ENCODE results near the gene SLC25A22. TPM values are rescaled to one million over a fixed set of nuclear protein-coding genes. Genes with fewer than 3 reads are reported as not detected.

SLC25A22 gene
- total RNA-seq: 14.7 TPM

DNA sequence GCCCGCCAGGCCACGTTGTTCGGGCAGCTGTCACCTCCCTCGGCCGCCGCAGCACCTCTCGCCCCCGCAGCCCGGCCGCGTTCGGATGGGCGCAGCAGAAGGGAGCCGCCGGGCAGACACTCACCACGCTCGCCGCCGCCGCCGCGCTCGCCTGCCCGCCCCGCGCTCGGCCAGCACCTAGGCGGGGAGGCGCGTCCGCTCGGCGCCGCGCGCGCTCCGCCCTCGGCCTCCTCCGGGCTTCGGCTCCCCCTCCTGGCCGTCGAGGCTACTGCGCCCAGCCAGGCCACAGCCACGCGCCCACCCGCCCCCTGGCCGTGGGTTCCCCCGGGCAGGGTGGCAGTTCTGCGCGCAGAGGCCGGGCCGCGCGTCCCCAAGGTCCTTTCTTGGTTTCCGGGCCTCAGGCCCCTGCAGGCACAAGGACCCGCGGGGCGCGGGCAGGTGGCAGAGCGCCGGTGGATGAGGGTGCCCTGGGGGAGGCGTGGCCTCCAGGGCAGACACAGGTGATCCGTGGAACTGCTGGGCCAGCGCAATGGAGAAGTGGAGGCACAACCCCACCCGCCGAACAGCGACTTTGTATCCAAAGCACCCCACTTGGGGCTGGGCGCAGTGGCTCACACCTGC is at the start of gene SLC25A22:
TSS of gene SLC25A22 (minus strand) at position 189 of the 621 bp plus-strand sequence. CDS start 3,275 bp downstream, outside the sequence.
- peak; percentile 97 to 99 for DNase-seq (ENCODE audit: low spot score in 2 of 2)

GRCh38 chr11:847876-848275 is 49.8 kb upstream of the SLC25A22 start:
- FAIRE-seq: no peak
- no peak for DNase-seq (ENCODE audit: low spot score in 2 of 2)

More for the DNA sequence above, at the start of gene SLC25A22:
- FAIRE-seq: no peak

- FAIRE-seq (no peak), DNase-seq (ENCODE audit: low spot score in 2 of 2) (no peak)
These were observed 48.5 kb upstream of the SLC25A22 start for GRCh38 chr11:846496-847098.

GRCh38 chr11:845872-846495 is 47.9 kb upstream of the SLC25A22 start:
- no peak for DNase-seq (ENCODE audit: low spot score in 2 of 2)
- no peak for FAIRE-seq

- FAIRE-seq (no peak), DNase-seq (ENCODE audit: low spot score in 2 of 2) (peak; percentile 71 to 79)
These were observed 46.9 kb upstream of the SLC25A22 start for GRCh38 chr11:844693-845644.

DNA sequence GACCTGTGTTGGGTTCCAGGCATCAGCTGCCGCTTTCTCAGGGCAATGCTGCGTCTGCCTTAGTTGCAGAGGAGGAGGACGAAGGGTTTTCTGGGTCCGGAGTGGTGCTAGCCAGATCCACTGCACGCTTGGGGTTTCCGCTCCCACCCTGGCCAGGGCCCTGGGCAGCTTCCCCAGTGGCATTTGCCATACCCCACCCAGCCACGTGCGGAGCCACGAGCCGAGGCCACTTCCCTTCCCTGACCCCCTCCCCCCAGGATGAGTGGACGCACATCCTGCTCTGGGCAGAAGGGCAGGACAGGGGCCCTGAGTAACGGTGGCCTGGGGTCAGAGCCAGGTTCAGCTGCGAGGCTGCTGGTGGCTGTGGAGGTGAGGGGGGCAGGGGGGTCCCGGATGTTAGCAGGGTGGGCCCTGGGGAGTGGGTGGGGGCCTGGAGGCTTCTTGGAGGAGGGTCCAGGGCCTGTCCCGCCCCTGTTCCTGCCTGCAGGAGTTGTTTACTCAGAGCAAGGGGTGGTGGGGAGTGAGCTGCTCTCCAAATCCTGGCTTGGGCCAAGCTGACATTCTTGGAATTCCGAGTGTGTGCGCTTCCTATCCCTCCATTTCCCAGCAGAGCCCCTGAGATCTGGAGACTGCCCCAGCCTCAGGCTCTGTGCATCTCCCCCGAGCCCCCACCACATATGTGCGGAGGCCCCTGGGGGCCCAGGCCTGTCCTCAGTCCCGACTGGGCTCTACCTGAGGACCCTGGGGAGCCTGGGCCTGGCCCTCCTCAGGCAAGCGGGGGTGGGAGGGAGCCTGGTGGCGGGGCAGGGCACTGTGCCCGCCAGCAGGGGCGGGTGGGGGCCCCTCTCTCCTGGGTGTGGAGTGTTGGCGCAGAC is 46.0 kb upstream of the SLC25A22 start:
- DNase-seq (ENCODE audit: low spot score in 2 of 2): peak in 1 of 2 donors; percentile 71
- no peak for FAIRE-seq

GRCh38 chr11:843086-843734 is 45.1 kb upstream of the SLC25A22 start:
- DNase-seq (ENCODE audit: low spot score in 2 of 2) (no peak), FAIRE-seq (no peak)

DNA sequence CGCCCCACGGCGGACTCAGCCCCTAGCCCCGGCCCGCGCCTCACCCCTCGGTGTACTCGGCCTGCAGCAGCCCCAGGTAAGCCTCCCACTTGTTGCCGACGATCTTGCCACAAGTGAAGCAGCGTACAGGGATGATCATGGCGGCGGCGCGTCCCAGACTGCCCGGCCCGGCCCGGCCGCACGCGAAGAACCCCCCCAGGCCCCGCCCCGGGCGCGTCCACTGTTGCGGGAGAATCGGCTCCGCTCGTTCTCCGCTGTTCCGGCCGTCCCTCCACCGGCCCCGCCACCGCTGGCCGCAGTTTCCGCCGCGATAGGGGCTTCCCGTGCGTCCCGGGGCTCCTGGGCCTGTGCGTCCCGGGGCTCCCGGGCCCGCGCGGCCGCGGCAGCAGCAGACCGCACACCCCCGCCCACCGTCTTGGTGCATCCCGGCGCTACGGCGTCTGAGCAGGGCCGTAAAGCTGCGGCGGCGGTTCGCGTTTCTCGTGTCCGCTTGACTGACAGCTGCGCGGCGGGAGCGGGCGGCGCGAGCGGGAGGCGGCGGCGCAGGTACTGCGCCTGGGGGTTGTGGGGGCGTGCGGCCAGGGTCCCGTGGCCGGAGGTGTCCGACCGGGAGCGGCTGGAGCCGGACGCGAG is 44.4 kb upstream of the SLC25A22 start, which contains the start of the genes POLR2L and TSPAN4:
TSS of gene POLR2L (minus strand) at position 160 of the 633 bp plus-strand sequence. CDS start at position 139, 21 bp downstream.
TSS of gene TSPAN4 (plus strand) at position 483 of the 633 bp plus-strand sequence. CDS start 7,453 bp downstream, outside the sequence.
- no peak for FAIRE-seq

GRCh38 chr11:841981-842369 is 43.9 kb upstream of the SLC25A22 start:
- FAIRE-seq (no peak), DNase-seq (ENCODE audit: low spot score in 2 of 2) (no peak)

More for the DNA sequence above, 44.4 kb upstream of the SLC25A22 start, which contains the start of the genes POLR2L and TSPAN4:
- DNase-seq (ENCODE audit: low spot score in 2 of 2): peak; percentile 98 to 100

DNA sequence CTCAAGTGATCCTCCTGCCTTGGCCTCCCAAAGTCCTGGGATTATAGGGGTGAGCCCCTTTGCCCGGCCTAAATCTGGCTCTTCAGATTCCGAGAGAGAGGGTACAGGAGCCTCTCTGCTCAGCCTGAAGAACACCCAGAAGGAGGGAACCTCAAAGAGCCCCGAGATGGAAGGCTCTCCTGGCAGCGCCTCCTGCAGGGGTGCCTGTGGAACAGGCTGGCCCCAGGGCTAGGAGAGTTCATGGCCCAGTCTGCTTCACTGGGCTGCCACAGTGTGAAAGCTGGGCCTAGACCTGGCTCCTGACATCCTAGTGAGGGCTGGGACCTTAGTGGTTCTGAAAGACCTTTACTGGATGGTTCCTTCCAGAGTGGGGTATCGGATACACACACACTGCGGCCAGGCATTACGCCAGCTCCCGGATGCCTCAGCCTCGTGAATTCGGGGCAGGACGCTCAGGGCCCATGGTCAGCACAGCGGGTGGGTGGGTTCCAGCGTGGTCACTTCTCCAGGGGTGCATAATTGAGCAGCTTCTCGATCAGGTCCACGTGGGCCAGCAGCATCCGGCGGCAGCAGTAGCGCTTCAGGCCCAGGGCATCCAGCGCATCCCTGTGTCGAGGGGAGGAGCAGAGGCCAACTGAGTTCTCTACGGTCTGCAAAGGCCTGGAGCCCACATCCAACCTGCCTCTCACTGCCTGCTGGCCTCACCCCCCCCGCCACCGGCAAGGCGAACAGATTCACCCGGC is 42.0 kb upstream of the SLC25A22 start:
- no peak for FAIRE-seq

GRCh38 chr11:839280-839623 is 41.2 kb upstream of the SLC25A22 start:
- DNase-seq (ENCODE audit: low spot score in 2 of 2) (no peak), FAIRE-seq (no peak)

More for the DNA sequence above, 42.0 kb upstream of the SLC25A22 start:
- DNase-seq (ENCODE audit: low spot score in 2 of 2): no peak

- FAIRE-seq: no peak
- no peak for DNase-seq (ENCODE audit: low spot score in 2 of 2)
These were observed 40.6 kb upstream of the SLC25A22 start for GRCh38 chr11:838441-839279.

GRCh38 chr11:837990-838307 is 39.9 kb upstream of the SLC25A22 start:
- DNase-seq (ENCODE audit: low spot score in 2 of 2) (no peak), FAIRE-seq (no peak)

GRCh38 chr11:837189-837989 is 39.3 kb upstream of the SLC25A22 start:
- FAIRE-seq: no peak
- no peak for DNase-seq (ENCODE audit: low spot score in 2 of 2)

DNA sequence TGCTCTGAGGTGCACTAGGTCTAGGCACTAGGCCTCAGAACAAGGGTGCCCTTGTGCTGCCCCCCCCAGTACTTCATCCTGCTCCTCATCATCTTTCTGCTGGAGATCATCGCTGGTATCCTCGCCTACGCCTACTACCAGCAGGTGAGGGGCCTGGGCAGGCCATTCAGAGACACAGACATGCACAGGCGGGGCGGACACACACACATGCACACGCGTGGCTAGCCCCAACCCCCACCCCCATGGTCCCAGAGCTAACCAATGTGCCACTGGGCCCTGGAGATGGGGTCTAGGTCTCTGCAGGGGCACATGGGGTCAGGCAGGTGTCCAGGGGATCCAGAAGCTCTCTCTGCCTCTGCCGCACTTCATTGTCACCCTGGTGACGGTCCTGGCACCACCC is 38.6 kb upstream of the SLC25A22 start:
- DNase-seq (ENCODE audit: low spot score in 2 of 2): no peak
- no peak for FAIRE-seq

GRCh38 chr11:836274-836673 is 38.2 kb upstream of the SLC25A22 start:
- DNase-seq (ENCODE audit: low spot score in 2 of 2): no peak
- FAIRE-seq: no peak
